IMR-90 (cell line): Measurements from ENCODE around the gene CHRNA7. TPM values are rescaled to one million over a fixed set of nuclear protein-coding genes. Genes with fewer than 3 reads are reported as not detected.

Source experiments
- ATAC-seq: fragments of 200-7000 bp; cut with Tn5 transposase; 2 replicates; pipeline ENCODE4 v1.9.1; 2020; ENCODE audit warnings: low read depth, mild to moderate bottlenecking, moderate library complexity
- BruUV-seq: library from RNA; stranded (reverse); fragments of 400-500 nt; replicated peaks from 2 replicates; lab custom pipeline; 2021; lab: Mats Ljungman, UMichigan
- CTCF ChIA-PET: fragments of 300-600 bp; formaldehyde crosslinking; extraction: SDS; loops from one replicate; lab custom pipeline; 2021; ENCODE audit warnings: antibody characterized with exemption; lab: Yijun Ruan, JAX
- POLR2A ChIA-PET: fragments of 300-600 bp; sonication (Branson Sonifier 250); formaldehyde crosslinking; loops from one replicate; lab custom pipeline; 2022; ENCODE audit warnings: antibody characterized with exemption; ENCODE audit not compliant: unreplicated experiment; lab: Charles Lee
- DNase-seq: peaks from one replicate; pipeline ENCODE4 v3.0.0; 2013
- H2AFZ ChIP-seq: replicated peaks from 2 replicates; pipeline ENCODE3; 2013; ENCODE audit warnings: low read length, mild to moderate bottlenecking; ENCODE audit not compliant: poor library complexity
- H2AK5ac ChIP-seq: 2 replicates; pipeline ENCODE4 v1.6.1; 2013; ENCODE audit warnings: low read depth, low read length, inconsistent platforms
- H2AK9ac ChIP-seq: replicated peaks from 2 replicates; pipeline ENCODE3; 2013; ENCODE audit warnings: mild to moderate bottlenecking, low read depth, low read length, moderate library complexity; ENCODE audit not compliant: poor library complexity
- H2BK120ac ChIP-seq: 2 replicates; pipeline ENCODE4 v1.6.1; 2013; ENCODE audit warnings: low read depth, low read length, inconsistent platforms
- H2BK15ac ChIP-seq: 3 replicates; pipeline ENCODE4 v1.6.1; 2013; ENCODE audit warnings: low read depth, low read length, inconsistent platforms
- H2BK20ac ChIP-seq: 2 replicates; pipeline ENCODE4 v1.6.1; 2013; ENCODE audit warnings: low read depth, mild to moderate bottlenecking, inconsistent platforms, low read length, moderate library complexity
- H2BK5ac ChIP-seq: 2 replicates; pipeline ENCODE4 v1.6.1; 2013; ENCODE audit warnings: mild to moderate bottlenecking, low read depth, low read length, inconsistent platforms; ENCODE audit not compliant: poor library complexity, severe bottlenecking
- H3K14ac ChIP-seq: replicated peaks from 2 replicates; pipeline ENCODE4 v1.6.1; 2013; ENCODE audit warnings: low read depth, low read length, inconsistent platforms
- H3K18ac ChIP-seq: 2 replicates; pipeline ENCODE4 v1.6.1; 2013; ENCODE audit warnings: low read depth, low read length, control low read depth
- H3K23ac ChIP-seq: 2 replicates; pipeline ENCODE4 v1.6.1; 2013; ENCODE audit warnings: low read depth, low read length, inconsistent platforms
- H3K27ac ChIP-seq: 2 replicates; pipeline ENCODE4 v1.5.1; 2013; ENCODE audit warnings: mild to moderate bottlenecking, control low read depth, low read length; ENCODE audit not compliant: insufficient read depth
- H3K27me3 ChIP-seq: 2 replicates; pipeline ENCODE4 v1.6.1; 2013; ENCODE audit warnings: low read length; ENCODE audit not compliant: control insufficient read depth, insufficient read depth
- H3K36me3 ChIP-seq: 2 replicates; pipeline ENCODE4 v1.6.1; 2013; ENCODE audit warnings: low read length, mixed read lengths; ENCODE audit not compliant: control insufficient read depth, insufficient read depth
- H3K4ac ChIP-seq: 2 replicates; pipeline ENCODE4 v1.6.1; 2013; ENCODE audit warnings: low read depth, low read length, inconsistent platforms
- H3K4me1 ChIP-seq: 2 replicates; pipeline ENCODE4 v1.6.1; 2013; ENCODE audit warnings: low read length, mixed read lengths; ENCODE audit not compliant: control insufficient read depth, insufficient read depth
- H3K4me2 ChIP-seq: 2 replicates; pipeline ENCODE4 v1.6.1; 2013; ENCODE audit warnings: low read depth, mild to moderate bottlenecking, control low read depth, low read length, moderate library complexity
- H3K4me3 ChIP-seq: 2 replicates; pipeline ENCODE4 v1.5.1; 2013; ENCODE audit warnings: low read depth, mild to moderate bottlenecking, control low read depth, low read length, moderate library complexity; ENCODE audit not compliant: insufficient read depth
- H3K56ac ChIP-seq: 2 replicates; pipeline ENCODE4 v1.6.1; 2013; ENCODE audit warnings: low read length, inconsistent platforms; ENCODE audit not compliant: insufficient read depth; ENCODE audit errors: extremely low read depth
- H3K79me1 ChIP-seq, 2 experiments: 2 replicates each; pipeline ENCODE4 v1.6.1; 2013; ENCODE audit warnings: low read length in 2 of 2, inconsistent platforms in 1 of 2, low read depth in 1 of 2
- H3K9ac ChIP-seq: 2 replicates; pipeline ENCODE4 v1.6.1; 2013; ENCODE audit warnings: low read depth, low read length, control low read depth
- H3K9me1 ChIP-seq: 2 replicates; pipeline ENCODE4 v1.6.1; 2013; ENCODE audit warnings: low read length, inconsistent platforms; ENCODE audit not compliant: insufficient read depth
- H3K9me3 ChIP-seq: 2 replicates; pipeline ENCODE4 v1.6.1; 2013; ENCODE audit warnings: low read length; ENCODE audit not compliant: control insufficient read depth, insufficient read depth
- H4K20me1 ChIP-seq: 2 replicates; pipeline ENCODE4 v1.6.1; 2013; ENCODE audit warnings: low read length, inconsistent platforms; ENCODE audit not compliant: insufficient read depth
- H4K5ac ChIP-seq: 2 replicates; pipeline ENCODE4 v1.6.1; 2013; ENCODE audit warnings: mild to moderate bottlenecking, low read depth, low read length, control low read depth
- H4K8ac ChIP-seq, 2 experiments: 2 replicates each; pipeline ENCODE4 v1.6.1; 2013; ENCODE audit warnings: low read depth in 2 of 2, low read length in 2 of 2, control low read depth in 1 of 2, inconsistent platforms in 1 of 2
- H4K91ac ChIP-seq: 2 replicates; pipeline ENCODE4 v1.6.1; 2013; ENCODE audit warnings: low read depth, low read length, inconsistent platforms; ENCODE audit not compliant: insufficient read depth
- BHLHE40 ChIP-seq: fragments of 150-350 bp; IDR thresholded peaks from 2 replicates; pipeline ENCODE4 v1.6.1; 2016; ENCODE audit warnings: mild to moderate bottlenecking, low read depth, low read length
- CEBPB ChIP-seq: IDR thresholded peaks from 2 replicates; pipeline ENCODE4 v1.6.1; 2012; ENCODE audit warnings: low read depth, low read length, improper control_type of control experiment
- CHD1 ChIP-seq: IDR thresholded peaks from 2 replicates; pipeline ENCODE4 v1.6.1; 2012; ENCODE audit warnings: low read depth, low read length, improper control_type of control experiment
- CTCF ChIP-seq: conservative IDR thresholded peaks from 2 replicates; pipeline ENCODE4 v1.5.1; 2012; ENCODE audit warnings: mild to moderate bottlenecking, low read depth, low read length, improper control_type of control experiment
- ELK1 ChIP-seq: fragments of 150-350 bp; IDR thresholded peaks from 2 replicates; pipeline ENCODE4 v1.6.1; 2016; ENCODE audit warnings: low read depth, mild to moderate bottlenecking, low read length, moderate library complexity, borderline replicate concordance
- FOS ChIP-seq: fragments of 150-350 bp; IDR thresholded peaks from 2 replicates; pipeline ENCODE4 v1.6.1; 2016; ENCODE audit warnings: low read depth, low read length
- MAFK ChIP-seq: IDR thresholded peaks from 2 replicates; pipeline ENCODE4 v1.6.1; 2012; ENCODE audit warnings: low read depth, low read length, improper control_type of control experiment
- MAZ ChIP-seq: IDR thresholded peaks from 2 replicates; pipeline ENCODE4 v1.6.1; 2012; ENCODE audit warnings: low read depth, mild to moderate bottlenecking, low read length, improper control_type of control experiment, moderate library complexity, borderline replicate concordance
- MXI1 ChIP-seq: IDR thresholded peaks from 2 replicates; pipeline ENCODE4 v1.6.1; 2012; ENCODE audit warnings: low read depth, mild to moderate bottlenecking, low read length, moderate library complexity, borderline replicate concordance
- POLR2A ChIP-seq: IDR thresholded peaks from 2 replicates; pipeline ENCODE4 v1.6.1; 2012; ENCODE audit warnings: mild to moderate bottlenecking, low read depth, low read length
- RAD21 ChIP-seq: IDR thresholded peaks from 2 replicates; pipeline ENCODE4 v1.6.1; 2012; ENCODE audit warnings: low read length, improper control_type of control experiment
- RCOR1 ChIP-seq: IDR thresholded peaks from 2 replicates; pipeline ENCODE4 v1.6.1; 2012; ENCODE audit warnings: mild to moderate bottlenecking, low read length, improper control_type of control experiment; ENCODE audit not compliant: insufficient replicate concordance
- RFX5 ChIP-seq: IDR thresholded peaks from 2 replicates; pipeline ENCODE4 v1.8.0; 2012; ENCODE audit warnings: low read depth, mild to moderate bottlenecking, low read length, moderate library complexity
- SMC3 ChIP-seq: fragments of 150-350 bp; IDR thresholded peaks from 2 replicates; pipeline ENCODE4 v1.6.1; 2016; ENCODE audit warnings: low read depth, mild to moderate bottlenecking, antibody characterized with exemption, low read length, moderate library complexity
- USF2 ChIP-seq: fragments of 150-350 bp; IDR thresholded peaks from 2 replicates; pipeline ENCODE4 v1.6.1; 2017; ENCODE audit warnings: mild to moderate bottlenecking, antibody characterized with exemption, low read length, low read depth
- dilution Hi-C: fragments of 300-500 bp; cut with HindIII; formaldehyde crosslinking; loops from one replicate; pipeline ENCODE4 v1.14.3; 2018; ENCODE audit warnings: low sequenced_read_pairs; ENCODE audit not compliant: unreplicated experiment
- in situ Hi-C: fragments of 300-500 bp; cut with MboI; formaldehyde crosslinking; loops from 3 replicates; pipeline ENCODE4 v1.14.3; 2019; ENCODE audit warnings: low sequenced_read_pairs, inconsistent platforms, mixed read lengths
- intact Hi-C: fragments of 100-400 bp; cut with micrococcal nuclease; formaldehyde crosslinking; loops from 2 replicates; pipeline ENCODE4 v1.10.0; 2022
- polyA plus RNA-seq, 3 experiments: library from polyadenylated mRNA; depleted of rRNA; stranded (reverse); fragments of >200 nt; gene quantifications; 2 replicates each; pipeline ENCODE4 v1.2.3, GENCODE V29; 2012; ENCODE audit warnings: low replicate concordance in 1 of 3
- total RNA-seq: library from RNA; depleted of rRNA; stranded (reverse); fragments of >200 nt; gene quantifications from 2 replicates; pipeline ENCODE4 v1.2.3, GENCODE V29; 2012

CHRNA7 gene
- total and polyA plus RNA-seq, 2 of the 4 experiments (the other 2 are of a cell fraction) = 0.10 TPM; not detected in 1

GRCh38 chr15:32089851-32090359, 59.6 kb downstream of the CHRNA7 start:
- Histone ChIP-seq H2BK15ac (no peak overlapping the region), H4K20me1 (no peaks in the 10 kb centered on the region), H2BK5ac (no peak overlapping the region), H4K91ac (no peak overlapping the region), H3K36me3 (no peaks in the 10 kb centered on the region), H3K9me1 (no peaks in the 10 kb centered on the region), H2AK5ac (no peak overlapping the region), H3K27me3 (no peaks in the 10 kb centered on the region), H2BK120ac (no peak overlapping the region), H3K4me2 (no peak overlapping the region), H4K8ac (no peak overlapping the region), H3K9me3 (no peaks in the 10 kb centered on the region), H3K27ac (no peak overlapping the region), H3K9ac (no peak overlapping the region), H3K4me1 (no peaks in the 10 kb centered on the region), H3K4ac (no peak overlapping the region), H3K56ac (no peak overlapping the region), H3K14ac (no peak overlapping the region), H3K18ac (no peak overlapping the region), H3K4me3 (no peak overlapping the region), H2AK9ac (no peak overlapping the region), H2BK20ac (no peak overlapping the region), H3K23ac (no peak overlapping the region), H3K79me1 (no peaks in the 10 kb centered on the region), H2AFZ (no peak overlapping the region), H4K5ac (no peak overlapping the region)
- no peak for DNase-seq
- ChIA-PET CTCF (interaction anchor here (1.1 kb wide), 1 partner anchor 36 kb away, joined by 3 read pairs; no protein-coding TSS in a partner anchor), POLR2A (no interaction called here)
- TF ChIP-seq CHD1 (no peak), POLR2A (no peak), MAZ (no peak), BHLHE40 (no peak), RCOR1 (no peak), ELK1 (no peak), CTCF (no peak), SMC3 (no peak), MXI1 (no peak), FOS (no peak), RAD21 (no peak), RFX5 (no peak), USF2 (no peak), MAFK (no peak), CEBPB (no peak)
- in situ Hi-C loops (no loop called here), dilution Hi-C loops (no loop called here), intact Hi-C loops (no loop called here)
- no peak for ATAC-seq
- no TSS peak for BruUV-seq
